ENCODE data around the gene NUCB2. TPM values are rescaled to one million over a fixed set of nuclear protein-coding genes. Genes with fewer than 3 reads are reported as not detected.

NUCB2 gene
- total and polyA plus RNA-seq, 10 of the 15 experiments (the other 5 are each of a cell fraction or from before 2014, with no cell fraction given), result 16.0 to 74.1 (median 52.1) TPM

DNA sequence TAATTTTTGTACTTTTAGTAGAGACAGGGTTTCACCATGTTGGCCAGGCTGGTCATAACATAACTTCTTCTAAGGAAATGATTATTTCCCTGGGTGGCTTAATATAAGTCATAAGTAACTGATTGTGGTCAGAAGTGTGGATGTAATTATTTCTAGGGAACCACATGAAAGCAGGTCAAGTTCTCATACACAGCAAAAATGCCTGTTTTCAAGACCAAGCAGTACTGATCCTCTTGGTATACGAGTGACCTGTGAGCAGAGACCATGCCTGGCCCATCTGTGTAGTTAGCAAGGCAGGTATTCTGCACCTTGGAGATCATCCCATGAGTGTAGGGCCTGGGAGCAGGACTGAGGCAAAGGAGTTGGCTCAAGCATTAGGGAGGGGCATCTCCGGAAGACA lies 32.5 kb upstream of the NUCB2 start:
- ChIA-PET CTCF (interaction anchor here (2.4 kb wide), 1 partner anchor 14 kb away, joined by 13 read pairs; no protein-coding TSS in a partner anchor), RAD21 (ENCODE audit: unreplicated experiment) (interaction anchor here (1.0 kb wide), 1 partner anchor 298 kb away, joined by 6 read pairs; no protein-coding TSS in a partner anchor), SMC1A (ENCODE audit: uncharacterized antibody, unreplicated experiment) (interaction anchor here (1.2 to 1.7 kb wide), 3 partner anchors 10 to 32 kb away, joined by 3 to 8 read pairs (median 7); no protein-coding TSS in a partner anchor), POLR2A (no interaction called here)
- Histone ChIP-seq H3K9me3 (replicated peaks; ENCODE audit: control insufficient read depth, insufficient read depth, low read length) (peaks cover 2% of the 10 kb centered on the region; the same call in 1 of the 3 replicates), H3K4me1 (ENCODE audit: control insufficient read depth, insufficient read depth, low read length) (peaks cover 5% of the 10 kb centered on the region), H3K27me3 (replicated peaks in 1 of 2; ENCODE audit: control insufficient read depth in 2 of 2, insufficient read depth in 2 of 2, low read length in 1 of 2) (peaks cover 0 to 3% of the 10 kb centered on the region in 2 experiments; a peak in 2 of 4 replicates), H3K36me3 (ENCODE audit: control insufficient read depth in 2 of 2, insufficient read depth in 2 of 2, low read length in 1 of 2) (no peaks in the 10 kb centered on the region), H3K9ac (ENCODE audit: control insufficient read depth, insufficient read depth, low read length) (no peak overlapping the region), H4K20me1 (ENCODE audit: control insufficient read depth, insufficient read depth) (no peaks in the 10 kb centered on the region), H2AFZ (ENCODE audit: control insufficient read depth, low read depth, low read length) (no peak overlapping the region), H3K4me2 (ENCODE audit: control insufficient read depth, insufficient read depth) (no peak overlapping the region), H3K4me3 (no peak overlapping the region), H3K27ac (ENCODE audit: control insufficient read depth, insufficient read depth) (no peak overlapping the region), H3K79me2 (ENCODE audit: control insufficient read depth, insufficient read depth, low read length) (no peaks in the 10 kb centered on the region)
- BruUV-seq (replicated peaks), result no TSS peak
- FAIRE-seq (peak; percentile 76), DNase-seq (ENCODE audit: low read depth, low spot score) (peak; percentile 52), ATAC-seq (peak; percentile 98)
- WGBS (ENCODE audit: insufficient coverage, insufficient replicate concordance, low lambda C conversion rate, missing lambda C conversion rate), result 0% methylated on average over 2 of the region's 2 CpGs
- intact Hi-C loops (cut with micrococcal nuclease; ENCODE audit: unreplicated experiment), result no loop called here
- in situ Hi-C loops (cut with MboI), result no loop called here
- TF ChIP-seq, protein P1, sequence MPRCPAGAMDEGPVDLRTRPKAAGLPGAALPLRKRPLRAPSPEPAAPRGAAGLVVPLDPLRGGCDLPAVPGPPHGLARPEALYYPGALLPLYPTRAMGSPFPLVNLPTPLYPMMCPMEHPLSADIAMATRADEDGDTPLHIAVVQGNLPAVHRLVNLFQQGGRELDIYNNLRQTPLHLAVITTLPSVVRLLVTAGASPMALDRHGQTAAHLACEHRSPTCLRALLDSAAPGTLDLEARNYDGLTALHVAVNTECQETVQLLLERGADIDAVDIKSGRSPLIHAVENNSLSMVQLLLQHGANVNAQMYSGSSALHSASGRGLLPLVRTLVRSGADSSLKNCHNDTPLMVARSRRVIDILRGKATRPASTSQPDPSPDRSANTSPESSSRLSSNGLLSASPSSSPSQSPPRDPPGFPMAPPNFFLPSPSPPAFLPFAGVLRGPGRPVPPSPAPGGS (IDR thresholded peaks at IDR 0.05; ENCODE audit: borderline replicate concordance, insufficient read depth, low read depth, low read length, poor library complexity, severe bottlenecking), result no peak
- TF ChIP-seq, protein P2, sequence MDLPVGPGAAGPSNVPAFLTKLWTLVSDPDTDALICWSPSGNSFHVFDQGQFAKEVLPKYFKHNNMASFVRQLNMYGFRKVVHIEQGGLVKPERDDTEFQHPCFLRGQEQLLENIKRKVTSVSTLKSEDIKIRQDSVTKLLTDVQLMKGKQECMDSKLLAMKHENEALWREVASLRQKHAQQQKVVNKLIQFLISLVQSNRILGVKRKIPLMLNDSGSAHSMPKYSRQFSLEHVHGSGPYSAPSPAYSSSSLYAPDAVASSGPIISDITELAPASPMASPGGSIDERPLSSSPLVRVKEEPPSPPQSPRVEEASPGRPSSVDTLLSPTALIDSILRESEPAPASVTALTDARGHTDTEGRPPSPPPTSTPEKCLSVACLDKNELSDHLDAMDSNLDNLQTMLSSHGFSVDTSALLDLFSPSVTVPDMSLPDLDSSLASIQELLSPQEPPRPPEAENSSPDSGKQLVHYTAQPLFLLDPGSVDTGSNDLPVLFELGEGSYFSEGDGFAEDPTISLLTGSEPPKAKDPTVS (IDR thresholded peaks at IDR 0.05; ENCODE audit: low read depth, low read length), result no peak
- TF ChIP-seq YY1 (IDR thresholded peaks at IDR 0.05; ENCODE audit: low read depth, low read length) (no peak), POLR2A (IDR thresholded peaks at IDR 0.05; ENCODE audit: low read depth, low read length) (no peak), GABPA (IDR thresholded peaks at IDR 0.05; ENCODE audit: low read depth) (no peak), MYB (IDR thresholded peaks at IDR 0.05; ENCODE audit: borderline replicate concordance, low read depth, low read length) (no peak), CBFB (IDR thresholded peaks at IDR 0.05; ENCODE audit: low read depth) (peak; percentile 85), BRCA1 (IDR thresholded peaks at IDR 0.05; ENCODE audit: low read depth, low read length) (no peak), TBL1XR1 (IDR thresholded peaks at IDR 0.05; ENCODE audit: low read depth, low read length) (0 out of 2 replicates have a peak, but pooled peaks have one; percentile 66)
- TF ChIP-seq, protein P3, sequence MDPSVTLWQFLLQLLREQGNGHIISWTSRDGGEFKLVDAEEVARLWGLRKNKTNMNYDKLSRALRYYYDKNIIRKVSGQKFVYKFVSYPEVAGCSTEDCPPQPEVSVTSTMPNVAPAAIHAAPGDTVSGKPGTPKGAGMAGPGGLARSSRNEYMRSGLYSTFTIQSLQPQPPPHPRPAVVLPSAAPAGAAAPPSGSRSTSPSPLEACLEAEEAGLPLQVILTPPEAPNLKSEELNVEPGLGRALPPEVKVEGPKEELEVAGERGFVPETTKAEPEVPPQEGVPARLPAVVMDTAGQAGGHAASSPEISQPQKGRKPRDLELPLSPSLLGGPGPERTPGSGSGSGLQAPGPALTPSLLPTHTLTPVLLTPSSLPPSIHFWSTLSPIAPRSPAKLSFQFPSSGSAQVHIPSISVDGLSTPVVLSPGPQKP (IDR thresholded peaks at IDR 0.05; ENCODE audit: low read depth, low read length), result no peak
- TF ChIP-seq, protein P4, sequence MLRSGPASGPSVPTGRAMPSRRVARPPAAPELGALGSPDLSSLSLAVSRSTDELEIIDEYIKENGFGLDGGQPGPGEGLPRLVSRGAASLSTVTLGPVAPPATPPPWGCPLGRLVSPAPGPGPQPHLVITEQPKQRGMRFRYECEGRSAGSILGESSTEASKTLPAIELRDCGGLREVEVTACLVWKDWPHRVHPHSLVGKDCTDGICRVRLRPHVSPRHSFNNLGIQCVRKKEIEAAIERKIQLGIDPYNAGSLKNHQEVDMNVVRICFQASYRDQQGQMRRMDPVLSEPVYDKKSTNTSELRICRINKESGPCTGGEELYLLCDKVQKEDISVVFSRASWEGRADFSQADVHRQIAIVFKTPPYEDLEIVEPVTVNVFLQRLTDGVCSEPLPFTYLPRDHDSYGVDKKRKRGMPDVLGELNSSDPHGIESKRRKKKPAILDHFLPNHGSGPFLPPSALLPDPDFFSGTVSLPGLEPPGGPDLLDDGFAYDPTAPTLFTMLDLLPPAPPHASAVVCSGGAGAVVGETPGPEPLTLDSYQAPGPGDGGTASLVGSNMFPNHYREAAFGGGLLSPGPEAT (IDR thresholded peaks at IDR 0.05; ENCODE audit: low read depth), result no peak
- TF ChIP-seq, protein P5, sequence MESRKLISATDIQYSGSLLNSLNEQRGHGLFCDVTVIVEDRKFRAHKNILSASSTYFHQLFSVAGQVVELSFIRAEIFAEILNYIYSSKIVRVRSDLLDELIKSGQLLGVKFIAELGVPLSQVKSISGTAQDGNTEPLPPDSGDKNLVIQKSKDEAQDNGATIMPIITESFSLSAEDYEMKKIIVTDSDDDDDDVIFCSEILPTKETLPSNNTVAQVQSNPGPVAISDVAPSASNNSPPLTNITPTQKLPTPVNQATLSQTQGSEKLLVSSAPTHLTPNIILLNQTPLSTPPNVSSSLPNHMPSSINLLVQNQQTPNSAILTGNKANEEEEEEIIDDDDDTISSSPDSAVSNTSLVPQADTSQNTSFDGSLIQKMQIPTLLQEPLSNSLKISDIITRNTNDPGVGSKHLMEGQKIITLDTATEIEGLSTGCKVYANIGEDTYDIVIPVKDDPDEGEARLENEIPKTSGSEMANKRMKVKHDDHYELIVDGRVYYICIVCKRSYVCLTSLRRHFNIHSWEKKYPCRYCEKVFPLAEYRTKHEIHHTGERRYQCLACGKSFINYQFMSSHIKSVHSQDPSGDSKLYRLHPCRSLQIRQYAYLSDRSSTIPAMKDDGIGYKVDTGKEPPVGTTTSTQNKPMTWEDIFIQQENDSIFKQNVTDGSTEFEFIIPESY (IDR thresholded peaks at IDR 0.05), result no peak
- TF ChIP-seq, protein P6, sequence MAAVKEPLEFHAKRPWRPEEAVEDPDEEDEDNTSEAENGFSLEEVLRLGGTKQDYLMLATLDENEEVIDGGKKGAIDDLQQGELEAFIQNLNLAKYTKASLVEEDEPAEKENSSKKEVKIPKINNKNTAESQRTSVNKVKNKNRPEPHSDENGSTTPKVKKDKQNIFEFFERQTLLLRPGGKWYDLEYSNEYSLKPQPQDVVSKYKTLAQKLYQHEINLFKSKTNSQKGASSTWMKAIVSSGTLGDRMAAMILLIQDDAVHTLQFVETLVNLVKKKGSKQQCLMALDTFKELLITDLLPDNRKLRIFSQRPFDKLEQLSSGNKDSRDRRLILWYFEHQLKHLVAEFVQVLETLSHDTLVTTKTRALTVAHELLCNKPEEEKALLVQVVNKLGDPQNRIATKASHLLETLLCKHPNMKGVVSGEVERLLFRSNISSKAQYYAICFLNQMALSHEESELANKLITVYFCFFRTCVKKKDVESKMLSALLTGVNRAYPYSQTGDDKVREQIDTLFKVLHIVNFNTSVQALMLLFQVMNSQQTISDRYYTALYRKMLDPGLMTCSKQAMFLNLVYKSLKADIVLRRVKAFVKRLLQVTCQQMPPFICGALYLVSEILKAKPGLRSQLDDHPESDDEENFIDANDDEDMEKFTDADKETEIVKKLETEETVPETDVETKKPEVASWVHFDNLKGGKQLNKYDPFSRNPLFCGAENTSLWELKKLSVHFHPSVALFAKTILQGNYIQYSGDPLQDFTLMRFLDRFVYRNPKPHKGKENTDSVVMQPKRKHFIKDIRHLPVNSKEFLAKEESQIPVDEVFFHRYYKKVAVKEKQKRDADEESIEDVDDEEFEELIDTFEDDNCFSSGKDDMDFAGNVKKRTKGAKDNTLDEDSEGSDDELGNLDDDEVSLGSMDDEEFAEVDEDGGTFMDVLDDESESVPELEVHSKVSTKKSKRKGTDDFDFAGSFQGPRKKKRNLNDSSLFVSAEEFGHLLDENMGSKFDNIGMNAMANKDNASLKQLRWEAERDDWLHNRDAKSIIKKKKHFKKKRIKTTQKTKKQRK (IDR thresholded peaks at IDR 0.05; ENCODE audit: low read depth, low read length), result no peak

Measured in GM12878 (cell line).